GM23338 (cell line): ENCODE data around the gene UBL4A. TPM values are rescaled to one million over a fixed set of nuclear protein-coding genes. Genes with fewer than 3 reads are reported as not detected.

Experiments
- ATAC-seq: fragments of 200-7000 bp; cut with Tn5 transposase; 3 replicates; pipeline ENCODE4 v1.9.1; 2020
- DNase-seq: peaks from one replicate; pipeline ENCODE4 v3.0.0-alpha.2; 2015; ENCODE audit warnings: low spot score
- H2AFZ ChIP-seq: fragments of 200-600 bp; sonication (generic); 2 replicates; pipeline ENCODE4 v1.8.0; 2016; ENCODE audit warnings: antibody characterized with exemption, mild to moderate bottlenecking, moderate library complexity
- H3F3A ChIP-seq: fragments of 200-600 bp; sonication (generic); replicated peaks from 2 replicates; pipeline ENCODE4 v1.8.0; 2017; ENCODE audit warnings: antibody characterized with exemption, mixed run types, low read depth
- H3K27ac ChIP-seq: fragments of 200-600 bp; sonication (generic); 2 replicates; pipeline ENCODE4 v1.6.1; 2016; ENCODE audit warnings: low read depth
- H3K27me3 ChIP-seq: fragments of 200-600 bp; sonication (generic); 2 replicates; pipeline ENCODE4 v1.8.0; 2016; ENCODE audit warnings: mild to moderate bottlenecking, mixed run types, moderate library complexity; ENCODE audit not compliant: insufficient read depth
- H3K36me3 ChIP-seq: fragments of 200-600 bp; sonication (generic); 2 replicates; pipeline ENCODE4 v1.8.0; 2016; ENCODE audit warnings: mild to moderate bottlenecking; ENCODE audit not compliant: insufficient read depth
- H3K4me1 ChIP-seq: fragments of 200-600 bp; sonication (generic); 2 replicates; pipeline ENCODE4 v1.8.0; 2016; ENCODE audit warnings: mild to moderate bottlenecking, moderate library complexity; ENCODE audit not compliant: insufficient read depth
- H3K4me2 ChIP-seq: fragments of 200-600 bp; sonication (generic); 2 replicates; pipeline ENCODE4 v1.7.1; 2017; ENCODE audit warnings: mixed run types
- H3K4me3 ChIP-seq: fragments of 200-600 bp; sonication (generic); 2 replicates; pipeline ENCODE4 v1.6.1; 2016; ENCODE audit warnings: mixed run types
- H3K79me2 ChIP-seq: fragments of 200-600 bp; sonication (generic); replicated peaks from 2 replicates; pipeline ENCODE4 v1.8.0; 2017; ENCODE audit warnings: mild to moderate bottlenecking; ENCODE audit not compliant: insufficient read depth
- H3K9me2 ChIP-seq: fragments of 200-600 bp; sonication (generic); 2 replicates; pipeline ENCODE4 v1.8.0; 2017; ENCODE audit not compliant: insufficient read depth
- H4K20me1 ChIP-seq: fragments of 200-600 bp; sonication (generic); replicated peaks from 2 replicates; pipeline ENCODE4 v1.8.0; 2017; ENCODE audit warnings: mild to moderate bottlenecking; ENCODE audit not compliant: insufficient read depth
- H3K27ac Mint-ChIP-seq: 2 replicates; pipeline ENCODE4 v1.8.0; 2020; ENCODE audit warnings: inconsistent platforms, mild to moderate bottlenecking, moderate library complexity, mixed read lengths
- H3K27me3 Mint-ChIP-seq: 3 replicates; pipeline ENCODE4 v1.8.0; 2022; ENCODE audit warnings: low read depth, mild to moderate bottlenecking, moderate library complexity, mixed read lengths, inconsistent platforms; ENCODE audit not compliant: insufficient read depth, poor library complexity
- H3K36me3 Mint-ChIP-seq: 3 replicates; pipeline ENCODE4 v1.8.0; 2021; ENCODE audit warnings: low read depth, mild to moderate bottlenecking, inconsistent platforms, moderate library complexity, mixed read lengths
- H3K4me1 Mint-ChIP-seq: 3 replicates; pipeline ENCODE4 v1.8.0; 2020; ENCODE audit warnings: mild to moderate bottlenecking, inconsistent platforms, mixed read lengths
- H3K4me3 Mint-ChIP-seq: 3 replicates; pipeline ENCODE4 v1.8.0; 2021; ENCODE audit warnings: moderate library complexity, mild to moderate bottlenecking, inconsistent platforms, mixed read lengths
- H3K9me3 Mint-ChIP-seq: 3 replicates; pipeline ENCODE4 v1.8.0; 2020; ENCODE audit warnings: moderate library complexity, mild to moderate bottlenecking, inconsistent platforms, mixed read lengths
- CREB1 ChIP-seq: fragments of 250-450 bp; sonication (Bioruptor Pico); IDR thresholded peaks from 2 replicates; pipeline ENCODE4 v1.5.0; 2020; ENCODE audit warnings: low read depth, mild to moderate bottlenecking, moderate library complexity
- CTCF ChIP-seq, 2 experiments: fragments of 200-600 bp in 1 of 2; sonication (generic) in 1 of 2; conservative IDR thresholded peaks; 2 replicates each; pipeline versions ENCODE4 v1.5.1 to v1.6.1; 2016 to 2017; ENCODE audit warnings: antibody characterized with exemption in 2 of 2, low read depth in 2 of 2, mild to moderate bottlenecking in 2 of 2, moderate library complexity in 1 of 2
- ETS1 ChIP-seq: IDR thresholded peaks from 2 replicates; pipeline ENCODE4 v1.6.1; 2016; ENCODE audit warnings: antibody characterized with exemption
- EZH2 ChIP-seq: fragments of 200-600 bp; sonication (generic); IDR thresholded peaks from one replicate; pipeline ENCODE4 v1.8.0; 2017; ENCODE audit warnings: antibody characterized with exemption, mild to moderate bottlenecking, low read depth; ENCODE audit not compliant: unreplicated experiment
- EZH2phosphoT487 ChIP-seq: fragments of 200-600 bp; sonication (generic); IDR thresholded peaks from one replicate; pipeline ENCODE4 v1.8.1; 2018; ENCODE audit warnings: antibody characterized with exemption; ENCODE audit not compliant: unreplicated experiment
- JUNB ChIP-seq: IDR thresholded peaks from one replicate; pipeline ENCODE4 v1.6.1; 2016; ENCODE audit warnings: antibody characterized with exemption; ENCODE audit not compliant: unreplicated experiment
- NANOG ChIP-seq: IDR thresholded peaks from 2 replicates; pipeline ENCODE4 v1.6.1; 2016; ENCODE audit warnings: antibody characterized with exemption, borderline replicate concordance
- POLR2AphosphoS5 ChIP-seq: IDR thresholded peaks from 2 replicates; pipeline ENCODE4 v1.6.1; 2016; ENCODE audit warnings: antibody characterized with exemption, low read depth
- REST ChIP-seq: IDR thresholded peaks from one replicate; pipeline ENCODE4 v1.6.1; 2018; ENCODE audit warnings: antibody characterized with exemption; ENCODE audit not compliant: unreplicated experiment
- STAT1 ChIP-seq: IDR thresholded peaks from one replicate; pipeline ENCODE4 v1.6.1; 2016; ENCODE audit warnings: antibody characterized with exemption; ENCODE audit not compliant: unreplicated experiment
- ZNF114 ChIP-seq: fragments of 250-450 bp; sonication (Bioruptor Pico); IDR thresholded peaks from 2 replicates; pipeline ENCODE4 v1.5.0; 2020; ENCODE audit warnings: mild to moderate bottlenecking, moderate library complexity
- ZNF331 ChIP-seq: fragments of 250-450 bp; sonication (Bioruptor Pico); IDR thresholded peaks from 2 replicates; pipeline ENCODE4 v1.5.0; 2020; ENCODE audit warnings: low read depth, mild to moderate bottlenecking, moderate library complexity
- ZNF462 ChIP-seq: fragments of 250-450 bp; sonication (Bioruptor Pico); IDR thresholded peaks from 2 replicates; pipeline ENCODE4 v1.5.0; 2020; ENCODE audit warnings: mild to moderate bottlenecking, moderate library complexity
- polyA plus RNA-seq: library from polyadenylated mRNA; unstranded; fragments of >200 nt; fragmentation: Nextera tagmentation; extraction: Ambion mirVana; gene quantifications from 2 replicates; pipeline ENCODE4 v1.2.1, GENCODE V29; 2016
- total RNA-seq: library from RNA; depleted of rRNA; stranded (reverse); fragments of >200 nt; shearing (Covaris generic); gene quantifications from 2 replicates; pipeline ENCODE4 v1.2.3, GENCODE V29; 2014

Gene UBL4A
- total and polyA plus RNA-seq, 2 experiments from 2014 or later = 15.6 to 43.7 TPM

- Mint-ChIP-seq H3K4me1 (no peaks in the 10 kb centered on the region), H3K9me3 (no peaks in the 10 kb centered on the region), H3K36me3 (peaks cover 6% of the 10 kb centered on the region), H3K27me3 (peaks cover 4% of the 10 kb centered on the region), H3K4me3 (no peak overlapping the region), H3K27ac (no peak overlapping the region)
- Histone ChIP-seq H4K20me1 (no peaks in the 10 kb centered on the region; the same call in 1 of the 2 replicates), H3K4me2 (no peak overlapping the region), H3K9me2 (no peaks in the 10 kb centered on the region), H3K27ac (no peak overlapping the region), H3K4me1 (no peaks in the 10 kb centered on the region), H3K27me3 (no peaks in the 10 kb centered on the region), H3F3A (no peaks in the 10 kb centered on the region), H3K36me3 (no peaks in the 10 kb centered on the region), H3K79me2 (no peaks in the 10 kb centered on the region), H2AFZ (no peak overlapping the region), H3K4me3 (no peak overlapping the region)
- ATAC-seq (no peak), DNase-seq (no peak)
- no peak for TF ChIP-seq EZH2
- no peak for TF ChIP-seq REST
- no peak for TF ChIP-seq EZH2phosphoT487
- TF ChIP-seq NANOG = no peak
- TF ChIP-seq ZNF462 (CRISPR knock-in tag) = no peak
- no peak for TF ChIP-seq JUNB
- TF ChIP-seq ZNF114 (CRISPR knock-in tag) = no peak
- TF ChIP-seq CREB1 (CRISPR knock-in tag) = no peak
- TF ChIP-seq POLR2AphosphoS5 = no peak
- no peak for TF ChIP-seq CTCF (conservative IDR thresholded peaks at IDR 0.05; ENCODE audit: low read depth in 2 of 2)
- no peak for TF ChIP-seq ETS1
- no peak for TF ChIP-seq ZNF331
- TF ChIP-seq STAT1 = no peak
Observed at GRCh38 chrX:154469114-154469513, 17.3 kb downstream of the UBL4A start.
